ENCODE data around the gene MARCO.
"Not testable (repeated sequence)": the region's sequence is repeated elsewhere in the genome, so short reads cannot be mapped to it uniquely, and the experiment has no call there.

MARCO gene

GRCh38 chr2:119009110-119009509 lies 67.1 kb downstream of the MARCO start:
- DNase-seq, result no peak

GRCh38 chr2:119010336-119010735 lies 68.3 kb downstream of the MARCO start:
- no peak for DNase-seq

- DNase-seq, result no peak
Observed at GRCh38 chr2:119011162-119011909, 69.3 kb downstream of the MARCO start.

GRCh38 chr2:119011910-119012209 lies 69.9 kb downstream of the MARCO start:
- no peak for DNase-seq

- DNase-seq, result no peak
Observed at GRCh38 chr2:119012345-119013301, 70.6 kb downstream of the MARCO start.

GRCh38 chr2:119013671-119014070 lies 71.7 kb downstream of the MARCO start:
- DNase-seq, result no peak

- DNase-seq, result no peak
Observed at GRCh38 chr2:119015845-119016244, 73.9 kb downstream of the MARCO start.

- no peak for DNase-seq
Observed at GRCh38 chr2:119019521-119019920, 77.5 kb downstream of the MARCO start.

GRCh38 chr2:119022678-119023077 lies 80.7 kb downstream of the MARCO start:
- no peak for DNase-seq

GRCh38 chr2:119023534-119023933 lies 81.5 kb downstream of the MARCO start:
- no peak for DNase-seq

- no peak for DNase-seq
Observed at GRCh38 chr2:119024152-119024551, 82.2 kb downstream of the MARCO start.

- no peak for DNase-seq
Observed at GRCh38 chr2:119024568-119024967, 82.6 kb downstream of the MARCO start.

GRCh38 chr2:119025013-119025412 lies 83.0 kb downstream of the MARCO start:
- DNase-seq, result no peak

- DNase-seq, result no peak
Observed at GRCh38 chr2:119025762-119026351, 83.9 kb downstream of the MARCO start.

- DNase-seq, result no peak
Observed at GRCh38 chr2:119026890-119027289, 84.9 kb downstream of the MARCO start.

- DNase-seq, result no peak
Observed at GRCh38 chr2:119028327-119029174, 86.6 kb downstream of the MARCO start.

- no peak for DNase-seq
Observed at GRCh38 chr2:119029297-119029696, 87.3 kb downstream of the MARCO start.

GRCh38 chr2:119037922-119038321 lies 95.9 kb downstream of the MARCO start:
- DNase-seq, result not testable (repeated sequence)

GRCh38 chr2:119040730-119041129 lies 98.7 kb downstream of the MARCO start:
- DNase-seq, result no peak

Data from cortex of kidney (tissue), 1 donor.